Pulmonary artery endothelial cell (primary cell): ENCODE measurements around the gene RPS6KB2. TPM values are rescaled to one million over a fixed set of nuclear protein-coding genes. Genes with fewer than 3 reads are reported as not detected.

Experiments used
- DNase-seq: peaks from one replicate; pipeline ENCODE4 v3.0.0-alpha.2; 2011; ENCODE audit warnings: low read depth, low spot score
- total RNA-seq: library from RNA; depleted of rRNA; stranded (reverse); fragments of >200 nt; gene quantifications from 2 replicates; pipeline ENCODE4 v1.2.3, GENCODE V29; 2014

The RPS6KB2 gene
- total RNA-seq, 1 donor from 2014 or later = 54.3 TPM

GRCh38 chr11:67410369-67410831 is 17.9 kb upstream of the RPS6KB2 start:
- DNase-seq = no peak

- DNase-seq = no peak
These were observed 17.1 kb upstream of the RPS6KB2 start for GRCh38 chr11:67410984-67411784.

- DNase-seq = no peak
These were observed 16.5 kb upstream of the RPS6KB2 start for GRCh38 chr11:67411785-67412152.

GRCh38 chr11:67412495-67413179 is 15.7 kb upstream of the RPS6KB2 start:
- DNase-seq = no peak

- DNase-seq = no peak
These were observed 14.9 kb upstream of the RPS6KB2 start for GRCh38 chr11:67413266-67413849.

GRCh38 chr11:67415501-67416304 is 12.6 kb upstream of the RPS6KB2 start, which contains the start of gene CARNS1:
Gene CARNS1, plus strand, starts transcription at chr11:67415678. Its CDS starts 522 bp downstream, at chr11:67416200.
- DNase-seq = no peak

- no peak for DNase-seq
These were observed 11.6 kb upstream of the RPS6KB2 start for GRCh38 chr11:67416416-67417335.

- no peak for DNase-seq
These were observed 10.9 kb upstream of the RPS6KB2 start for GRCh38 chr11:67417425-67417824.

- DNase-seq = no peak
These were observed 9.6 kb upstream of the RPS6KB2 start for GRCh38 chr11:67418476-67419281.

GRCh38 chr11:67419325-67420049 is 8.8 kb upstream of the RPS6KB2 start:
- DNase-seq = no peak

- DNase-seq = no peak
These were observed 8.1 kb upstream of the RPS6KB2 start for GRCh38 chr11:67420147-67420645.

GRCh38 chr11:67420646-67421429 is 7.5 kb upstream of the RPS6KB2 start:
- peak; percentile 57 for DNase-seq

- no peak for DNase-seq
These were observed 6.8 kb upstream of the RPS6KB2 start for GRCh38 chr11:67421430-67422031.

GRCh38 chr11:67422891-67423290 is 5.4 kb upstream of the RPS6KB2 start:
- DNase-seq = no peak

- DNase-seq = no peak
These were observed 4.8 kb upstream of the RPS6KB2 start for GRCh38 chr11:67423466-67423865.

GRCh38 chr11:67423891-67424613 is 4.2 kb upstream of the RPS6KB2 start:
- no peak for DNase-seq
